Prostate gland (tissue), 2 donors: ENCODE data around the gene TMOD4.

Source experiments
- CTCF ChIP-seq, 4 experiments: fragments of 200-600 bp in 2 of 4; fragments of 450-650 bp in 2 of 4; sonication (generic) in 2 of 4; IDR thresholded peaks; 1 replicate in 3 of 4; 2 replicates in 1 of 4; pipeline ENCODE4 v1.5.1; 2016 to 2019; ENCODE audit warnings: antibody characterized with exemption in 4 of 4, mild to moderate bottlenecking in 2 of 4, moderate library complexity in 2 of 4
- POLR2A ChIP-seq: fragments of 450-650 bp; IDR thresholded peaks from one replicate; pipeline ENCODE4 v1.6.1; 2016; ENCODE audit warnings: antibody characterized with exemption, mild to moderate bottlenecking
- POLR2AphosphoS5 ChIP-seq: sonication (generic); formaldehyde crosslinking; IDR thresholded peaks from one replicate; pipeline ENCODE4 v1.6.1; 2017; ENCODE audit warnings: antibody characterized with exemption

- no peak for TF ChIP-seq CTCF (IDR thresholded peaks at IDR 0.05)
- TF ChIP-seq POLR2A, result no peak
- no peak for TF ChIP-seq POLR2AphosphoS5
Observed at GRCh38 chr1:151176514-151177045, 799 bp upstream of the TMOD4 start.
